Esophagus muscularis mucosa (tissue), 4 donors: ENCODE results near the gene MAOB. TPM values are rescaled to one million over a fixed set of nuclear protein-coding genes. Genes with fewer than 3 reads are reported as not detected.

Source experiments
- DNase-seq: peaks from one replicate; pipeline ENCODE4 v3.0.0-alpha.2; 2017; ENCODE audit errors: extremely low spot score
- H3K27ac ChIP-seq, 4 donors: fragments of 200-600 bp; sonication (generic); replicated peaks in 1 of 4; 1 replicate in 3 of 4; 2 replicates in 1 of 4; pipeline ENCODE4 v1.5.1; 2016 to 2019; ENCODE audit warnings: mild to moderate bottlenecking in 1 of 4
- H3K27me3 ChIP-seq, 4 donors: fragments of 200-600 bp; sonication (generic); one replicate each; pipeline versions ENCODE4 v1.5.1 to v1.6.0; 2016 to 2019
- H3K36me3 ChIP-seq, 4 donors: fragments of 200-600 bp; sonication (generic); one replicate each; pipeline ENCODE4 v1.5.1; 2016 to 2019
- H3K4me1 ChIP-seq, 4 donors: fragments of 200-600 bp; sonication (generic); one replicate each; pipeline ENCODE4 v1.5.1; 2016 to 2019
- H3K4me3 ChIP-seq, 4 donors: fragments of 200-600 bp; sonication (generic); 1 replicate in 2 of 4; 2 replicates in 2 of 4; pipeline ENCODE4 v1.5.1; 2016 to 2019; ENCODE audit warnings: mild to moderate bottlenecking in 4 of 4, moderate library complexity in 1 of 4
- H3K9me3 ChIP-seq, 4 donors: fragments of 200-600 bp; sonication (generic); 1 replicate in 3 of 4; 2 replicates in 1 of 4; pipeline ENCODE4 v1.5.1; 2016 to 2019
- EP300 ChIP-seq: sonication (generic); formaldehyde crosslinking; IDR thresholded peaks from one replicate; pipeline ENCODE4 v1.6.1; 2017; ENCODE audit warnings: antibody characterized with exemption
- POLR2A ChIP-seq: fragments of 450-650 bp; IDR thresholded peaks from one replicate; pipeline ENCODE4 v1.6.1; 2017; ENCODE audit warnings: antibody characterized with exemption, moderate library complexity, mild to moderate bottlenecking, low read depth
- POLR2AphosphoS5 ChIP-seq, 2 donors: sonication (generic); formaldehyde crosslinking; IDR thresholded peaks; one replicate each; pipeline ENCODE4 v1.6.1; 2017; ENCODE audit warnings: antibody characterized with exemption in 2 of 2
- WGBS: methylation state at CpG from one replicate; pipeline ENCODE4 v1.1.5; 2018; 5-methylcytosine and 5-hydroxymethylcytosine counted together
- intact Hi-C: fragments of 100-400 bp; cut with DNase I; formaldehyde crosslinking; loops from one replicate; pipeline ENCODE4 v1.15.1; 2023
- total RNA-seq, 4 donors: library from RNA; depleted of rRNA; stranded (reverse); fragments of >200 nt; gene quantifications; one replicate each; pipeline versions ENCODE4 v1.1.0 to v1.2.1, GENCODE V29; 2016
- TF ChIP-seq, protein P1 (sequence below), 3 experiments: fragments of 200-600 bp in 2 of 3; fragments of 450-650 bp in 1 of 3; sonication (generic) in 2 of 3; IDR thresholded peaks; one replicate each; pipeline ENCODE4 v1.5.1; 2017 to 2019; ENCODE audit warnings: antibody characterized with exemption in 3 of 3, mild to moderate bottlenecking in 2 of 3, moderate library complexity in 1 of 3

The MAOB gene
- total RNA-seq, 4 donors from 2014 or later = 37.1 to 87.8 (median 41.3) TPM

DNA sequence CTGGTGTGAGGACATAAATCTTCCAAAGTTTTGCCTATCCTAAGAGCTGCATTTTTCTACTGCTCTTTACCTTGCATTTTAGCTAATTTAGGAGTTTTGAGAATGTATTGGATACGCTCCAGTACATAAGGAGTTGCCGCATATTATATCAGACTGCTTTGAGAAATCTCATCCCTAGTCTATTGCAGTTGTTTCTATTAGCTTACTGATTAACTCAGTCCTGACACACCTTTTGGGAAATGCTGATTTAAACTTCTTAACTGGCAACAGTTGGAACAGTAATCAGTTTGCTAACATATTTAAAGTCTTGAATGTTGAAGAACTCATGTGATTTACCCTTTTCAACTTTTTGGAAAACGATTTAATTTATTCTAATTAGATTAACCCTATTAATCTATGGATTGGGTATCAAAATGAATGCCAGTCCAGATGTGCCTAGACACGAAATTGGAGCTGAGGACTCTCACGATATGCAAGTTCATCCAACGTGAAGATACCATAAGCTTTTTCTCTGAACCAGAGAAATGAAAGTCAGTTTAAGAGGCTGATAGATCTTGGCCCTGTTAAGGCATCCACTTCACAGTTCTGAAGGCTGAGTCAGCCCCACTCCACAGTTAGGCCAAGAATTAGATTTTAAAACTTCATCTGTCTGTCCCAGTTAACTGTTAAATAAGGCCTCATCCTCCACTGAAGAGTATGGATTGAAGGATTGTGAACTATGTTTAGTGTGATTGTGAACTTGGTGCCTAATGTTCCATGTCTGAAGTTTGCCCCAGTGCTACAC is 136.1 kb downstream of the MAOB start:
- H3K36me3 ChIP-seq = peaks cover 16 to 29% (median 21%) of the 10 kb centered on the region in 4 donors
- H3K27me3 ChIP-seq = no peaks in the 10 kb centered on the region
- DNase-seq = no peak
- no peaks in the 10 kb centered on the region for H3K9me3 ChIP-seq
- intact Hi-C loops = loop anchor here (5.0 kb wide), 1 partner anchor 89 kb away; the partner anchor contains the start of gene MAOA
- TF ChIP-seq POLR2AphosphoS5 (IDR thresholded peaks at IDR 0.05) = peak in 1 of 2 donors; percentile 37
- no peak for TF ChIP-seq EP300
- H3K4me1 ChIP-seq = peaks cover 15 to 30% (median 23%) of the 10 kb centered on the region in 4 donors
- no peak overlapping the region for H3K27ac ChIP-seq
- WGBS = 65% methylated on average over 6 of the region's 6 CpGs
- no peak overlapping the region for H3K4me3 ChIP-seq

DNA sequence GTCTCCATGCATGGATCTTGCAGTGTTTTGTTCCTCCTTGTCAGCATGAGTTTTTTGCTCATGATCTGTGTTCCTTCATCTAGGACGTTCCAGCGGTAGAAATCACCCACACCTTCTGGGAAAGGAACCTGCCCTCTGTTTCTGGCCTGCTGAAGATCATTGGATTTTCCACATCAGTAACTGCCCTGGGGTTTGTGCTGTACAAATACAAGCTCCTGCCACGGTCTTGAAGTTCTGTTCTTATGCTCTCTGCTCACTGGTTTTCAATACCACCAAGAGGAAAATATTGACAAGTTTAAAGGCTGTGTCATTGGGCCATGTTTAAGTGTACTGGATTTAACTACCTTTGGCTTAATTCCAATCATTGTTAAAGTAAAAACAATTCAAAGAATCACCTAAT is 138.0 kb downstream of the MAOB start:
- H3K9me3 ChIP-seq = no peaks in the 10 kb centered on the region
- H3K4me3 ChIP-seq = no peak overlapping the region
- TF ChIP-seq, protein P1, sequence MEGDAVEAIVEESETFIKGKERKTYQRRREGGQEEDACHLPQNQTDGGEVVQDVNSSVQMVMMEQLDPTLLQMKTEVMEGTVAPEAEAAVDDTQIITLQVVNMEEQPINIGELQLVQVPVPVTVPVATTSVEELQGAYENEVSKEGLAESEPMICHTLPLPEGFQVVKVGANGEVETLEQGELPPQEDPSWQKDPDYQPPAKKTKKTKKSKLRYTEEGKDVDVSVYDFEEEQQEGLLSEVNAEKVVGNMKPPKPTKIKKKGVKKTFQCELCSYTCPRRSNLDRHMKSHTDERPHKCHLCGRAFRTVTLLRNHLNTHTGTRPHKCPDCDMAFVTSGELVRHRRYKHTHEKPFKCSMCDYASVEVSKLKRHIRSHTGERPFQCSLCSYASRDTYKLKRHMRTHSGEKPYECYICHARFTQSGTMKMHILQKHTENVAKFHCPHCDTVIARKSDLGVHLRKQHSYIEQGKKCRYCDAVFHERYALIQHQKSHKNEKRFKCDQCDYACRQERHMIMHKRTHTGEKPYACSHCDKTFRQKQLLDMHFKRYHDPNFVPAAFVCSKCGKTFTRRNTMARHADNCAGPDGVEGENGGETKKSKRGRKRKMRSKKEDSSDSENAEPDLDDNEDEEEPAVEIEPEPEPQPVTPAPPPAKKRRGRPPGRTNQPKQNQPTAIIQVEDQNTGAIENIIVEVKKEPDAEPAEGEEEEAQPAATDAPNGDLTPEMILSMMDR (IDR thresholded peaks at IDR 0.05) = no peak
- TF ChIP-seq POLR2AphosphoS5 (IDR thresholded peaks at IDR 0.05) (no peak), POLR2A (no peak), EP300 (no peak)
- H3K4me1 ChIP-seq = peaks cover 15 to 29% (median 27%) of the 10 kb centered on the region in 4 donors
- no peak for DNase-seq
- 75% methylated on average over 3 of the region's 3 CpGs for WGBS
- no peak overlapping the region for H3K27ac ChIP-seq
- H3K27me3 ChIP-seq = no peaks in the 10 kb centered on the region
- intact Hi-C loops = no loop called here
- H3K36me3 ChIP-seq = peaks cover 16 to 35% (median 21%) of the 10 kb centered on the region in 4 donors

DNA sequence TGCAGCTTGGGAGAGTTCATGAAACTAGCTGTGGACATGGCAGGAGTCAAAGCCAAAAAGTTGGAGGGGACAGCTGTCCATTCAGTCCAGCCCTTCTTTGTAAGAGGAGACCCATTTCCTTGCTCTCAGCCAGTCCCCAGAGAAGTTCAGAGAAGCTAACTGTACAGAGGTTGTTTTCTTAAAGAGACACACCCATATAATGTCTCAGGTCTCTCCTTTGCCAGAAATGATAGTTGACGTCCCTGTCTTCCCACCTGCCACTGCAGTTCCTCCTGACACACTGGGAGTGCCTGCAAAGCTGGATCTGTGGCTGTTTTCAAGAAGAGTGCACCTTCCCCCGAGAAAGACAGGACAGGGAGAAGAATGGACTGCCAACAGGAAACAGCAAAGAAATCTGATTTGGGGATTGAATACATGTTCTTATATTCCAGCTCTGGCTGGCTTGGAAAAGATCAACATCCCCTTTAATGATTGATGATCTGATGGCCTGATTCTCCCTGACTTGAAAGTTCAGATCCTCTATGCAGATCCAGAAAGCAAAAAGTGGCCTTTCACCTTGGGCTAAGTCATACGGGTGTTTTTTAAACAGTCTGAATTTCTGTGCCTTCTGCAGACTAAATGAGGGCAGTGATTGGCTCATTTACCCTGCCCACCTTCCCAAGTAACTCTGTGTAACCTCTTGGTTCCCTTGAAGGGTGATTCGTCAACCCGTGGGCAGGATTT is 139.0 kb downstream of the MAOB start:
- H3K9me3 ChIP-seq = no peaks in the 10 kb centered on the region
- no peak for DNase-seq
- no peak overlapping the region for H3K4me3 ChIP-seq
- peak overlapping the region in 2 of 4 donors; percentile 55 to 59 for H3K27ac ChIP-seq
- intact Hi-C loops = no loop called here
- H3K4me1 ChIP-seq = peaks cover 15 to 27% (median 25%) of the 10 kb centered on the region in 4 donors
- H3K36me3 ChIP-seq = peaks cover 16 to 41% (median 22%) of the 10 kb centered on the region in 4 donors
- no peak for TF ChIP-seq POLR2A
- TF ChIP-seq EP300 = no peak
- TF ChIP-seq POLR2AphosphoS5 (IDR thresholded peaks at IDR 0.05) = no peak
- TF ChIP-seq, protein P1 (IDR thresholded peaks at IDR 0.05) = no peak
- 50% methylated on average over 3 of the region's 5 CpGs for WGBS
- H3K27me3 ChIP-seq = no peaks in the 10 kb centered on the region

DNA sequence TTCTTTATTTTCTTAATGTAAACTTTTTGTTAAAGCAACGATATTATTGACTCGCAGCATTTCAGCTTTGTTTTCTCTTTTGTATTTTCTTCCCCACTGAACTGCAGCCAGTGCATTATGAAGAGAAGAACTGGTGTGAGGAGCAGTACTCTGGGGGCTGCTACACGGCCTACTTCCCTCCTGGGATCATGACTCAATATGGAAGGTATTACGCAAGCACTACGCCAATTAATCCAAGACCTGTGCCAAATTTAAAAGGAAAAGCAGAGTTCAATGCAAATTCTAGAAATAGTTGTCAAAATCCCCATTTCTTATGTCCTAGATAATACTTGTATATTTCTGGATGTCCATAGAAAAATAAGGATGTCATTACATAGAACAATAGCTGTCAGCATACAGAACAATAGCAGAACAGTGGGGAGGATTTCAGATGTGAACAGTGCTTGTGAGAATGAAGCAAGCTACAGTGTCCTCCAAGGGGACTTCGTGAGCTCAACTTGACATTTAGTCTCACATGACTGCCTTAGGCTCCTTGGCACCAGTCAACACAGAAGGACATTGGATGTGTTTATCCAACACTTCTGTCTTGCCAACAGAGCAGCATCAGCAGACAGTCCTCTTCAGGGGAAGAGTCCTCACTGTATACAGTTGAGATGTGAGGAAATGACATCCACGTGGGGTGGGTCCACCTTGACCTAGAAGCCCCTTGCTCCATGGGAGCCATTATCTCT is 140.2 kb downstream of the MAOB start:
- no peaks in the 10 kb centered on the region for H3K27me3 ChIP-seq
- intact Hi-C loops = no loop called here
- peak in 1 of 2 donors; percentile 49 for TF ChIP-seq POLR2AphosphoS5 (IDR thresholded peaks at IDR 0.05)
- TF ChIP-seq EP300 = no peak
- peaks cover 21 to 46% (median 28%) of the 10 kb centered on the region in 4 donors for H3K36me3 ChIP-seq
- peaks cover 15 to 27% (median 25%) of the 10 kb centered on the region in 4 donors for H3K4me1 ChIP-seq
- H3K9me3 ChIP-seq = no peaks in the 10 kb centered on the region
- DNase-seq = no peak
- peak overlapping the region; percentile 4 to 59 (median 39) for H3K27ac ChIP-seq
- WGBS = 51% methylated on average over 7 of the region's 7 CpGs
- no peak overlapping the region for H3K4me3 ChIP-seq

DNA sequence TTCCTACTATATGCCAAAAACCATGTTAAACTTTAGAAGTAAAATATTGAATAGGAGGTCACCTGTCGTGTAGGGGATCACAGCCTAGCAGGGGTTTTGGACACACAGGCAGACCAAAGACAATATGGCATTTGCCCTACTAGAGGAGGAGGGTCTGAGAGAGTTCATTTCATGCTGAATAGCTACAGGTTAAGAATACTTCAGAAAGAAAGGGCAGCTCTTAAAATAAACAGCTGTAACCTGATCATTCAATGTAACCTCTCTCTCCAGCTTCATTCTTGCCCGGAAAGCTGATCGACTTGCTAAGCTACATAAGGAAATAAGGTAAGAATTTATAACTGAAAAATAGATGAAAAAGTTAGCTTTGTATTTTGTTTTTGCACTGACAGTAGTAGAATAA is 146.3 kb downstream of the MAOB start:
- DNase-seq = no peak
- no peak overlapping the region for H3K27ac ChIP-seq
- 79% methylated on average over 3 of the region's 3 CpGs for WGBS
- peaks cover 16 to 61% (median 39%) of the 10 kb centered on the region in 4 donors for H3K36me3 ChIP-seq
- H3K4me1 ChIP-seq = peaks cover 0 to 7% (median 1%) of the 10 kb centered on the region in 4 donors
- H3K27me3 ChIP-seq = no peaks in the 10 kb centered on the region
- H3K9me3 ChIP-seq = no peaks in the 10 kb centered on the region
- no peak for TF ChIP-seq POLR2AphosphoS5 (IDR thresholded peaks at IDR 0.05)
- no peak for TF ChIP-seq EP300
- TF ChIP-seq POLR2A = no peak
- TF ChIP-seq, protein P1 (IDR thresholded peaks at IDR 0.05) = no peak
- H3K4me3 ChIP-seq = no peak overlapping the region
- intact Hi-C loops = no loop called here
